ENCODE results near the gene SLC25A43.
"Not testable (repeated sequence)": the region's sequence is repeated elsewhere in the genome, so short reads cannot be mapped to it uniquely, and the experiment has no call there.

- TF ChIP-seq CTCF (conservative IDR thresholded peaks at IDR 0.05; ENCODE audit: low read length); EZH2phosphoT487 (IDR thresholded peaks at IDR 0.05; ENCODE audit: borderline replicate concordance, low read depth, low read length): not testable (repeated sequence)
Measured at GRCh38 chrX:119441295-119441694, 42.2 kb downstream of the SLC25A43 start.

All from OCI-LY7 (cell line).